Measurements from ENCODE around the gene EGFL7.

DNA sequence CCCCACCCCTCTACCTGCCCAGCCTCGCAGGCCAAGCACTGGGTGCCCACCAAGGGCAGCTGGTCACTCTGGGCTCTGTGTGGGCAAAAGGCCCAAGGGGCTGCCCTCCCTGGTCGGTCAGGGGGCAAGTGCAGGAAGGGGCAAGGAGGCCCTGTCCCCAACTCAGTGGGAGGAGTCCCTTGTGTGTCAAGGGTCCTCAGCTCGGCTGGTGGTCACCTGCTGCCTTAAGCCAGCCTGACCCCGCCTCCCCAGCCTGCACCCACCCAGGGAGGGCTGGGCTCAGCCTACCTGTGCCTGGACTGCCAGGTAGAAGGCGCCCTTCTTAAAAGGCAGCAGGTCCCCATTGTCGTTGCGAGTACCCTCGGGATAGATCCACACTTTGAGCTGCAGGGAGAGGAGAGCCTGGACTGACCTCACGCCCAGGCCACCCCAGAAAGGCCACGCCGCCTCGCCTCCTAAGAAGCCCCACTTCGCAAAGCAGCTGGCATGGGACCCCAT is 13.6 kb downstream of the EGFL7 start:
- TF ChIP-seq, protein P1, sequence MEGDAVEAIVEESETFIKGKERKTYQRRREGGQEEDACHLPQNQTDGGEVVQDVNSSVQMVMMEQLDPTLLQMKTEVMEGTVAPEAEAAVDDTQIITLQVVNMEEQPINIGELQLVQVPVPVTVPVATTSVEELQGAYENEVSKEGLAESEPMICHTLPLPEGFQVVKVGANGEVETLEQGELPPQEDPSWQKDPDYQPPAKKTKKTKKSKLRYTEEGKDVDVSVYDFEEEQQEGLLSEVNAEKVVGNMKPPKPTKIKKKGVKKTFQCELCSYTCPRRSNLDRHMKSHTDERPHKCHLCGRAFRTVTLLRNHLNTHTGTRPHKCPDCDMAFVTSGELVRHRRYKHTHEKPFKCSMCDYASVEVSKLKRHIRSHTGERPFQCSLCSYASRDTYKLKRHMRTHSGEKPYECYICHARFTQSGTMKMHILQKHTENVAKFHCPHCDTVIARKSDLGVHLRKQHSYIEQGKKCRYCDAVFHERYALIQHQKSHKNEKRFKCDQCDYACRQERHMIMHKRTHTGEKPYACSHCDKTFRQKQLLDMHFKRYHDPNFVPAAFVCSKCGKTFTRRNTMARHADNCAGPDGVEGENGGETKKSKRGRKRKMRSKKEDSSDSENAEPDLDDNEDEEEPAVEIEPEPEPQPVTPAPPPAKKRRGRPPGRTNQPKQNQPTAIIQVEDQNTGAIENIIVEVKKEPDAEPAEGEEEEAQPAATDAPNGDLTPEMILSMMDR (IDR thresholded peaks at IDR 0.05), result no peak
- no peak for TF ChIP-seq POLR2AphosphoS5 (IDR thresholded peaks at IDR 0.05; ENCODE audit: insufficient read depth in 1 of 2, low read depth in 1 of 2)

Measured in vagina (tissue), 2 donors.